ENCODE measurements around the gene DHX34.
A peak's percentile ranks its signal among the peaks of the same experiment; 100 is the strongest.

Gene DHX34

GRCh38 chr19:47427241-47428176 lies 78.4 kb downstream of the DHX34 start:
- TF ChIP-seq CTCF (IDR thresholded peaks at IDR 0.05): peak; percentile 89
- H3K79me2 ChIP-seq: no peaks in the 10 kb centered on the region
- H3K27me3 ChIP-seq (ENCODE audit: control insufficient read depth, insufficient read depth, low read length): peaks cover 10% of the 10 kb centered on the region
- H3K27ac ChIP-seq: peak overlapping the region; percentile 62
- no peak overlapping the region for H3K9ac ChIP-seq
- H3K4me1 ChIP-seq: peaks cover 8% of the 10 kb centered on the region
- H2AFZ ChIP-seq: peak overlapping the region; percentile 17
- no peak overlapping the region for H3K4me2 ChIP-seq (ENCODE audit: low read length)
- H3K36me3 ChIP-seq (ENCODE audit: control insufficient read depth, insufficient read depth, low read length): no peaks in the 10 kb centered on the region
- no peaks in the 10 kb centered on the region for H3K9me3 ChIP-seq (ENCODE audit: control insufficient read depth, low read length)
- H3K4me3 ChIP-seq (ENCODE audit: low read depth, low read length): no peak overlapping the region

- Histone ChIP-seq H3K9ac (no peak overlapping the region), H3K27ac (peak overlapping the region; percentile 62), H3K9me3 (ENCODE audit: control insufficient read depth, low read length) (no peaks in the 10 kb centered on the region), H2AFZ (peak overlapping the region; percentile 17), H3K36me3 (ENCODE audit: control insufficient read depth, insufficient read depth, low read length) (no peaks in the 10 kb centered on the region), H3K4me1 (peaks cover 8% of the 10 kb centered on the region), H3K27me3 (ENCODE audit: control insufficient read depth, insufficient read depth, low read length) (peaks cover 7% of the 10 kb centered on the region), H3K79me2 (no peaks in the 10 kb centered on the region), H3K4me3 (ENCODE audit: low read depth, low read length) (peak overlapping the region; percentile 40), H3K4me2 (ENCODE audit: low read length) (peak overlapping the region; percentile 63)
- no peak for TF ChIP-seq CTCF (IDR thresholded peaks at IDR 0.05)
These were observed 79.2 kb downstream of the DHX34 start for GRCh38 chr19:47428177-47428894.

GRCh38 chr19:47429140-47429793 lies 80.2 kb downstream of the DHX34 start:
- Histone ChIP-seq H3K4me3 (ENCODE audit: low read depth, low read length) (no peak overlapping the region), H3K36me3 (ENCODE audit: control insufficient read depth, insufficient read depth, low read length) (no peaks in the 10 kb centered on the region), H3K9ac (no peak overlapping the region), H3K4me2 (ENCODE audit: low read length) (no peak overlapping the region), H3K79me2 (no peaks in the 10 kb centered on the region), H3K9me3 (ENCODE audit: control insufficient read depth, low read length) (no peaks in the 10 kb centered on the region), H2AFZ (peak overlapping the region; percentile 72), H3K27ac (no peak overlapping the region), H3K4me1 (peaks cover 8% of the 10 kb centered on the region), H3K27me3 (ENCODE audit: control insufficient read depth, insufficient read depth, low read length) (no peaks in the 10 kb centered on the region)
- TF ChIP-seq CTCF (IDR thresholded peaks at IDR 0.05): no peak

- H3K4me2 ChIP-seq (ENCODE audit: low read length): peak overlapping the region; percentile 10
- no peaks in the 10 kb centered on the region for H3K9me3 ChIP-seq (ENCODE audit: control insufficient read depth, low read length)
- no peaks in the 10 kb centered on the region for H3K36me3 ChIP-seq (ENCODE audit: control insufficient read depth, insufficient read depth, low read length)
- peaks cover 8% of the 10 kb centered on the region for H3K4me1 ChIP-seq
- no peak overlapping the region for H3K9ac ChIP-seq
- no peak overlapping the region for H3K27ac ChIP-seq
- H2AFZ ChIP-seq: peak overlapping the region; percentile 72
- TF ChIP-seq CTCF (IDR thresholded peaks at IDR 0.05): no peak
- peak overlapping the region; percentile 17 for H3K4me3 ChIP-seq (ENCODE audit: low read depth, low read length)
- H3K79me2 ChIP-seq: no peaks in the 10 kb centered on the region
- no peaks in the 10 kb centered on the region for H3K27me3 ChIP-seq (ENCODE audit: control insufficient read depth, insufficient read depth, low read length)
These were observed 81.1 kb downstream of the DHX34 start for GRCh38 chr19:47430041-47430802.
